Endothelial cell of umbilical vein (primary cell): ENCODE measurements around the gene ASCL1. TPM values are rescaled to one million over a fixed set of nuclear protein-coding genes. Genes with fewer than 3 reads are reported as not detected.

Experiments
- BruUV-seq: library from RNA; stranded (reverse); fragments of 400-500 nt; replicated peaks from 2 replicates; lab custom pipeline; 2021; lab: Mats Ljungman, UMichigan
- CTCF ChIA-PET: fragments of 300-600, 350-600 bp; sonication (Branson Sonifier 250); formaldehyde crosslinking; loops from one replicate; lab custom pipeline; 2021; ENCODE audit warnings: antibody characterized with exemption, inconsistent platforms; lab: Charles Lee
- POLR2A ChIA-PET: fragments of 300-600, 350-600 bp; sonication (Branson Sonifier 250); formaldehyde crosslinking; loops from one replicate; lab custom pipeline; 2021; ENCODE audit warnings: antibody characterized with exemption, inconsistent platforms; lab: Charles Lee
- DNase-seq: peaks from one replicate; pipeline ENCODE4 v3.0.0-alpha.2; 2011; ENCODE audit warnings: low read depth, low spot score
- FAIRE-seq: peaks from 2 replicates; lab custom pipeline; 2011; peaks lifted over from hg19 to GRCh38; lab: Jason Lieb, UNC
- H2AFZ ChIP-seq: 2 replicates; pipeline ENCODE4 v1.6.0; 2012; ENCODE audit warnings: low read depth, low read length, control low read depth, inconsistent platforms
- H3K27ac ChIP-seq: 2 replicates; pipeline ENCODE4 v1.5.1; 2011; ENCODE audit warnings: low read depth, mild to moderate bottlenecking, control low read depth, low read length, moderate library complexity; ENCODE audit not compliant: insufficient read depth
- H3K27me3 ChIP-seq, 2 experiments: 2 replicates each; pipeline versions ENCODE4 v1.6.0 to v1.6.1; 2011; ENCODE audit warnings: low read length in 2 of 2, mixed read lengths in 1 of 2; ENCODE audit not compliant: control insufficient read depth in 2 of 2, insufficient read depth in 2 of 2
- H3K36me3 ChIP-seq, 2 experiments: 2 replicates in 1 of 2; 3 replicates in 1 of 2; pipeline ENCODE4 v1.5.1; 2011; ENCODE audit warnings: low read length in 2 of 2, mild to moderate bottlenecking in 1 of 2, moderate library complexity in 1 of 2; ENCODE audit not compliant: control insufficient read depth in 2 of 2, insufficient read depth in 2 of 2; ENCODE audit errors: extremely low read depth in 1 of 2
- H3K4me1 ChIP-seq: 3 replicates; pipeline ENCODE4 v1.5.1; 2011; ENCODE audit warnings: mild to moderate bottlenecking, low read length; ENCODE audit not compliant: control insufficient read depth, insufficient read depth; ENCODE audit errors: extremely low read depth
- H3K4me2 ChIP-seq: 2 replicates; pipeline ENCODE4 v1.6.1; 2011; ENCODE audit warnings: low read length, control low read depth, mixed read lengths; ENCODE audit not compliant: insufficient read depth
- H3K4me3 ChIP-seq, 3 experiments: fragments of 200-600 bp in 1 of 3; sonication (generic), shearing (Covaris generic) in 1 of 3; replicated peaks in 1 of 3; 2 replicates each; pipeline ENCODE4 v1.5.1; 2011 to 2016; ENCODE audit warnings: control low read depth in 3 of 3, low read length in 3 of 3, mild to moderate bottlenecking in 2 of 3, inconsistent platforms in 1 of 3, low read depth in 1 of 3, moderate library complexity in 1 of 3; ENCODE audit not compliant: insufficient read depth in 1 of 3
- H3K79me2 ChIP-seq: 2 replicates; pipeline ENCODE4 v1.6.0; 2012; ENCODE audit warnings: low read length, inconsistent platforms; ENCODE audit not compliant: control insufficient read depth, insufficient read depth
- H3K9ac ChIP-seq: replicated peaks from 2 replicates; pipeline ENCODE3; 2011; ENCODE audit warnings: low read length, control low read depth; ENCODE audit not compliant: insufficient read depth; ENCODE audit errors: extremely low read depth
- H3K9me1 ChIP-seq: replicated peaks from 3 replicates; pipeline ENCODE4 v1.6.0; 2011; ENCODE audit warnings: mild to moderate bottlenecking, low read length; ENCODE audit not compliant: control insufficient read depth, insufficient read depth; ENCODE audit errors: extremely low read depth
- H3K9me3 ChIP-seq: replicated peaks from 2 replicates; pipeline ENCODE4 v1.5.1; 2012; ENCODE audit warnings: low read length, inconsistent platforms; ENCODE audit not compliant: control insufficient read depth, insufficient read depth
- H4K20me1 ChIP-seq: replicated peaks from 2 replicates; pipeline ENCODE3; 2011; ENCODE audit warnings: mild to moderate bottlenecking, low read length; ENCODE audit not compliant: control insufficient read depth, insufficient read depth; ENCODE audit errors: extremely low read depth
- CTCF ChIP-seq, 2 donors: IDR thresholded peaks; 1 replicate in 1 of 2; 2 replicates in 1 of 2; pipeline ENCODE4 v1.5.1; 2011; ENCODE audit warnings: low read length in 2 of 2, mild to moderate bottlenecking in 2 of 2, moderate library complexity in 2 of 2, control low read depth in 1 of 2, inconsistent platforms in 1 of 2, low read depth in 1 of 2; ENCODE audit not compliant: insufficient read depth in 1 of 2; ENCODE audit errors: extremely low read depth in 1 of 2
- EZH2 ChIP-seq: IDR thresholded peaks from 2 replicates; pipeline ENCODE4 v1.6.1; 2012; ENCODE audit warnings: borderline replicate concordance, low read depth, mild to moderate bottlenecking, moderate library complexity, low read length, inconsistent platforms; ENCODE audit not compliant: severe bottlenecking
- JUN ChIP-seq: IDR thresholded peaks from 2 replicates; pipeline ENCODE4 v1.6.1; 2011; ENCODE audit warnings: borderline replicate concordance, low read depth; ENCODE audit not compliant: insufficient read length, insufficient read depth
- MAX ChIP-seq: IDR thresholded peaks from 2 replicates; pipeline ENCODE4 v1.6.1; 2011; ENCODE audit not compliant: insufficient read depth, insufficient read length
- MYC ChIP-seq: IDR thresholded peaks from one replicate; pipeline ENCODE4 v1.6.1; 2011; ENCODE audit warnings: mild to moderate bottlenecking, low read depth, low read length
- POLR2AphosphoS5 ChIP-seq: IDR thresholded peaks from 2 replicates; pipeline ENCODE4 v1.6.1; 2012; ENCODE audit warnings: low read depth, mild to moderate bottlenecking, control low read depth, low read length, moderate library complexity; ENCODE audit not compliant: insufficient read depth
- dilution Hi-C: fragments of 300-500 bp; cut with MboI; formaldehyde crosslinking; loops from one replicate; pipeline ENCODE4 v1.15.0; 2019; ENCODE audit warnings: low sequenced_read_pairs; ENCODE audit not compliant: extremely low pct_ligation_motif_present
- intact Hi-C: fragments of 100-400 bp; cut with micrococcal nuclease; formaldehyde crosslinking; loops from one replicate; pipeline ENCODE4 v1.10.0; 2022
- polyA plus RNA-seq, 4 experiments: library from polyadenylated mRNA; depleted of rRNA in 3 of 4; stranded (reverse) in 3 of 4; unstranded in 1 of 4; fragments of >200 nt; gene quantifications; 2 replicates each; pipeline versions ENCODE4 v1.2.1 to v1.2.3, GENCODE V29; 2011 to 2012; ENCODE audit warnings: missing spikeins in 1 of 4
- total RNA-seq: library from RNA; stranded (reverse); gene quantifications from 2 replicates; pipeline ENCODE4 v1.2.3, GENCODE V29; 2021

ASCL1 gene
- total and polyA plus RNA-seq, 2 donors (not counting 3 experiments of a cell fraction or from before 2014, with no cell fraction given) = not detected

GRCh38 chr12:102959391-102959790 lies 1.9 kb downstream of the ASCL1 start:
- Histone ChIP-seq H3K9ac (no peak overlapping the region), H3K27ac (no peak overlapping the region), H3K36me3 (no peaks in the 10 kb centered on the region), H3K9me1 (no peaks in the 10 kb centered on the region), H3K9me3 (no peaks in the 10 kb centered on the region), H3K4me1 (peaks cover 4% of the 10 kb centered on the region), H3K4me2 (no peak overlapping the region), H3K27me3 (peaks cover 53 to 83% of the 10 kb centered on the region in 2 experiments), H2AFZ (no peak overlapping the region), H3K79me2 (no peaks in the 10 kb centered on the region), H3K4me3 (no peak overlapping the region), H4K20me1 (no peaks in the 10 kb centered on the region)
- DNase-seq (no peak), FAIRE-seq (no peak)
- TF ChIP-seq POLR2AphosphoS5 (no peak), CTCF (IDR thresholded peaks at IDR 0.05; ENCODE audit: extremely low read depth in 1 of 2, insufficient read depth in 1 of 2, low read depth in 1 of 2, low read length in 2 of 2) (no peak), MYC (no peak), EZH2 (no peak), JUN (no peak), MAX (no peak)
- BruUV-seq = no TSS peak
- ChIA-PET POLR2A (interaction anchor here (0.7 kb wide), 1 partner anchor 11 kb away, joined by 3 read pairs; no protein-coding TSS in a partner anchor), CTCF (interaction anchor here (2.0 kb wide), 1 partner anchor 11 kb away, joined by 7 read pairs; no protein-coding TSS in a partner anchor)
- dilution Hi-C loops (no loop called here), intact Hi-C loops (no loop called here)
